Measurements from ENCODE around the gene ACTR10.

DNA sequence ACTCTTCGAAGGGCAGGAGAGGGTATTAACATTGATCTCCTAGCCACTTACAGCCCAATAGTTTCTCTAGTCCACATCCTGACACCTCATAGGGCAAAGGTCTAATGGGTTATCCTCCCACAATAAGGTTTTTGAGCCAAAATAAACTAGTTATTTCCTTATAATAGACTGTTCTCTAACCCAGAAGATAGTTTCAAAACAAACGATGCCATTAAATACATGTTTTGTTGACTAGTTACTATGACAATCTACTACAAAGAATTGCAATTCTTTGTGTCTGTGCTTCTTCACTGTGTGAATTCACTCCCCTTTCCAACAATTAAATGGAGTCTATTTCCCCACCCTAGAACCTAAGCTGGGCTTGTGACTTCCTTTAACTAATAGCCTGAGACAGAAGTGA, 6.4 kb upstream of the ACTR10 start:
- TF ChIP-seq, protein P1, sequence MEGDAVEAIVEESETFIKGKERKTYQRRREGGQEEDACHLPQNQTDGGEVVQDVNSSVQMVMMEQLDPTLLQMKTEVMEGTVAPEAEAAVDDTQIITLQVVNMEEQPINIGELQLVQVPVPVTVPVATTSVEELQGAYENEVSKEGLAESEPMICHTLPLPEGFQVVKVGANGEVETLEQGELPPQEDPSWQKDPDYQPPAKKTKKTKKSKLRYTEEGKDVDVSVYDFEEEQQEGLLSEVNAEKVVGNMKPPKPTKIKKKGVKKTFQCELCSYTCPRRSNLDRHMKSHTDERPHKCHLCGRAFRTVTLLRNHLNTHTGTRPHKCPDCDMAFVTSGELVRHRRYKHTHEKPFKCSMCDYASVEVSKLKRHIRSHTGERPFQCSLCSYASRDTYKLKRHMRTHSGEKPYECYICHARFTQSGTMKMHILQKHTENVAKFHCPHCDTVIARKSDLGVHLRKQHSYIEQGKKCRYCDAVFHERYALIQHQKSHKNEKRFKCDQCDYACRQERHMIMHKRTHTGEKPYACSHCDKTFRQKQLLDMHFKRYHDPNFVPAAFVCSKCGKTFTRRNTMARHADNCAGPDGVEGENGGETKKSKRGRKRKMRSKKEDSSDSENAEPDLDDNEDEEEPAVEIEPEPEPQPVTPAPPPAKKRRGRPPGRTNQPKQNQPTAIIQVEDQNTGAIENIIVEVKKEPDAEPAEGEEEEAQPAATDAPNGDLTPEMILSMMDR (IDR thresholded peaks at IDR 0.05) = no peak
- TF ChIP-seq, protein P2, sequence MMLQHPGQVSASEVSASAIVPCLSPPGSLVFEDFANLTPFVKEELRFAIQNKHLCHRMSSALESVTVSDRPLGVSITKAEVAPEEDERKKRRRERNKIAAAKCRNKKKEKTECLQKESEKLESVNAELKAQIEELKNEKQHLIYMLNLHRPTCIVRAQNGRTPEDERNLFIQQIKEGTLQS (CRISPR knock-in tag; conservative IDR thresholded peaks at IDR 0.05) = no peak
- TF ChIP-seq CREB1 (CRISPR knock-in tag; IDR thresholded peaks at IDR 0.05) = no peak
- TF ChIP-seq, protein P3, sequence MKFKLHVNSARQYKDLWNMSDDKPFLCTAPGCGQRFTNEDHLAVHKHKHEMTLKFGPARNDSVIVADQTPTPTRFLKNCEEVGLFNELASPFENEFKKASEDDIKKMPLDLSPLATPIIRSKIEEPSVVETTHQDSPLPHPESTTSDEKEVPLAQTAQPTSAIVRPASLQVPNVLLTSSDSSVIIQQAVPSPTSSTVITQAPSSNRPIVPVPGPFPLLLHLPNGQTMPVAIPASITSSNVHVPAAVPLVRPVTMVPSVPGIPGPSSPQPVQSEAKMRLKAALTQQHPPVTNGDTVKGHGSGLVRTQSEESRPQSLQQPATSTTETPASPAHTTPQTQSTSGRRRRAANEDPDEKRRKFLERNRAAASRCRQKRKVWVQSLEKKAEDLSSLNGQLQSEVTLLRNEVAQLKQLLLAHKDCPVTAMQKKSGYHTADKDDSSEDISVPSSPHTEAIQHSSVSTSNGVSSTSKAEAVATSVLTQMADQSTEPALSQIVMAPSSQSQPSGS (CRISPR knock-in tag; IDR thresholded peaks at IDR 0.05; ENCODE audit: borderline replicate concordance, low read depth) = no peak
- no peak for TF ChIP-seq PRDM15 (CRISPR knock-in tag; IDR thresholded peaks at IDR 0.05)
- no peak for TF ChIP-seq NR2C2 (CRISPR knock-in tag; IDR thresholded peaks at IDR 0.05)
- TF ChIP-seq ZNF138 (CRISPR knock-in tag; conservative IDR thresholded peaks at IDR 0.05) = no peak
- no peak for TF ChIP-seq SP1 (CRISPR knock-in tag; conservative IDR thresholded peaks at IDR 0.05)
- no peak for TF ChIP-seq E2F5 (CRISPR knock-in tag; IDR thresholded peaks at IDR 0.05)
- TF ChIP-seq USF1 (CRISPR knock-in tag; IDR thresholded peaks at IDR 0.05) = no peak
- no peak for TF ChIP-seq SMAD4 (CRISPR knock-in tag; IDR thresholded peaks at IDR 0.05)
- no peak for TF ChIP-seq ELF4 (CRISPR knock-in tag; IDR thresholded peaks at IDR 0.05; ENCODE audit: low read depth)

All from WTC11 (cell line).